ENCODE data around the gene NEURL3. TPM values are rescaled to one million over a fixed set of nuclear protein-coding genes. Genes with fewer than 3 reads are reported as not detected.
"Not testable (repeated sequence)": the region's sequence is repeated elsewhere in the genome, so short reads cannot be mapped to it uniquely, and the experiment has no call there.

Gene NEURL3
- total RNA-seq (2022) (3.1 and 4.2 TPM in 2 replicates), Bru-seq, nascent RNA (percentile 37 among the genes with signal in this experiment), BruChase-seq, experiment 1, labeled RNA remaining after a 2-hour chase (percentile 32 among the genes with signal in this experiment), BruChase-seq, experiment 2, labeled RNA remaining after a 6-hour chase (percentile 33 among the genes with signal in this experiment)
- long read RNA-seq, partial matches to known transcripts: 1 of 2 reads
- long read RNA-seq, other reads (novel, unspliced or antisense): 1 of 2 reads

GRCh38 chr2:96505231-96505889, at the start of gene NEURL3:
NEURL3 (minus strand) TSS chr2:96505357; CDS start chr2:96505286, 71 bp downstream.
- no peaks in the 10 kb centered on the region for H3K27me3 Mint-ChIP-seq (ENCODE audit: insufficient read depth, unreplicated experiment)
- H3K9me3 ChIP-seq: no peaks in the 10 kb centered on the region
- DNase-seq: peak; percentile 83 to 89
- ChIA-PET POLR2A (no interaction called here), CTCF (interaction anchor here (0.8 to 2.3 kb wide), 2 partner anchors 98 to 169 kb away, joined by 3 to 9 read pairs; partner anchors contain the start of gene NCAPH)
- no TSS peak for BruUV-seq (replicated peaks)
- TF ChIP-seq CTCF (IDR thresholded peaks at IDR 0.05; ENCODE audit: insufficient read depth in 1 of 2, low read depth in 1 of 2, low read length in 1 of 2, severe bottlenecking in 1 of 2, unreplicated experiment in 1 of 2): no peak
- H3K4me3 Mint-ChIP-seq (ENCODE audit: unreplicated experiment): peak within 1 kb of the TSS; percentile 65
- intact Hi-C loops (cut with micrococcal nuclease; ENCODE audit: unreplicated experiment): loop anchor here (1.0 to 5.0 kb wide), 3 partner anchors 56 to 238 kb away; partner anchors contain the start of genes CIAO1 and TMEM127
- H3K4me1 ChIP-seq: peaks cover 45% of the 10 kb centered on the region
- no peaks in the 10 kb centered on the region for H3K27me3 ChIP-seq (replicated peaks; ENCODE audit: control insufficient read depth, insufficient read depth, low read length)
- H3K27ac Mint-ChIP-seq (ENCODE audit: unreplicated experiment): peak within 1 kb of the TSS; percentile 91
- H3K4me3 ChIP-seq (ENCODE audit: low read depth, low read length): peak within 1 kb of the TSS; percentile 10
- H3K36me3 Mint-ChIP-seq (ENCODE audit: insufficient read depth, unreplicated experiment): peaks cover 18% of the 10 kb centered on the region
- no peaks in the 10 kb centered on the region for H3K9me3 Mint-ChIP-seq (ENCODE audit: unreplicated experiment)
- peaks cover 27% of the 10 kb centered on the region for H3K4me1 Mint-ChIP-seq (ENCODE audit: low read depth, unreplicated experiment)
- H3K36me3 ChIP-seq (ENCODE audit: control insufficient read depth, insufficient read depth, low read length): no peaks in the 10 kb centered on the region

DNA sequence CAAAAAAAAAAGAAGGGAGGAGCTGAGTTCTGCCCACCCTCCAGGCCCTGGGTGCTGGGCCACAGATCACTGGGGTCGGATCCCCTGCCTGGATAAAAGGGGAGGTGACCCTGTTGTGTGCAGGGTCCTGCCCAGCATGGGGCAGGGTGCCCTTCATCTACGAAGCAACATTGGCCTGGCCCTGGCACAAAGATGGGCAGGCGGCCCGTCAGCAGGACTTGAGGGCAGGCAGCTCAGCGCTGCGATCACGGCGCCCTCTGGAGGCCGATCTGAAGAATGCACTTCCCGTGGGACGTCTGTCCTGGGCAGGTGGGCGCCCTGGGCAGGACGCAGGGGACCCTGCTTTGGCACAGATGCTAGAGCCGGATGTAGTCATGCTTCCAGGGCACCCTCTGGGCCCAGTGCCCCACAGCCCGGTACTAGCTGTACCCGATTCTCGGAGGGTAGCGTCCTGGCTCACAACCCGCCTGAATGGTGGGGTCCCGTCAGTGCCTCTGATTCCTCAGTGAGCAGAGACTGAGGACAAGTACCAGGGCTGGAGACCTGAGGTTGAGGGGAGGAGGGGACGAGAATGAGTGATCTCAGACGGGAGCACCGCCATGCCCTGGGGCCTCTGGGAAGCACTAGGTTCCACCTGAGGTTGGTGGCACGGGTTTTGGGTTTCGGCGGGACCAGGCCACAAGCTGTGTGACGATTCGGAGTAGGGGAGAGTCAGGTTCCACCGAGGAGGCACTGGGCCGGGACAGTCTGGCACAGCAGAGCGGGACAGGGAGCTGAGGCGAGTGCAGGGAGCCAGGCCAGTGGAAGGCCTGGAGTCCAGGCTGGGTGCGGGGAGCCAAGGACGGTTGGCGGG, 49.4 kb upstream of the NEURL3 start:
- peak; percentile 46 to 64 for DNase-seq
- Histone ChIP-seq H3K4me3 (ENCODE audit: low read depth, low read length) (no peak overlapping the region), H3K27me3 (replicated peaks; ENCODE audit: control insufficient read depth, insufficient read depth, low read length) (no peaks in the 10 kb centered on the region), H3K4me1 (peaks cover 18% of the 10 kb centered on the region), H3K9me3 (peaks cover 7% of the 10 kb centered on the region), H3K36me3 (ENCODE audit: control insufficient read depth, insufficient read depth, low read length) (no peaks in the 10 kb centered on the region)
- H3K9me3 Mint-ChIP-seq (ENCODE audit: unreplicated experiment): peaks cover 9% of the 10 kb centered on the region
- H3K36me3 Mint-ChIP-seq (ENCODE audit: insufficient read depth, unreplicated experiment): peaks cover 17% of the 10 kb centered on the region
- H3K27ac Mint-ChIP-seq (ENCODE audit: unreplicated experiment): peak overlapping the region; percentile 48
- ChIA-PET POLR2A (no interaction called here), CTCF (interaction anchor here (0.6 to 1.2 kb wide), 14 partner anchors 10 to 346 kb away, joined by 3 to 8 read pairs (median 3); partner anchors contain the start of genes ANKRD39, ARID5A and STARD7)
- peaks cover 16% of the 10 kb centered on the region for H3K4me1 Mint-ChIP-seq (ENCODE audit: low read depth, unreplicated experiment)
- no peaks in the 10 kb centered on the region for H3K27me3 Mint-ChIP-seq (ENCODE audit: insufficient read depth, unreplicated experiment)
- intact Hi-C loops (cut with micrococcal nuclease; ENCODE audit: unreplicated experiment): no loop called here
- peak; percentile 79 to 88 for TF ChIP-seq CTCF (IDR thresholded peaks at IDR 0.05; ENCODE audit: insufficient read depth in 1 of 2, low read depth in 1 of 2, low read length in 1 of 2, severe bottlenecking in 1 of 2, unreplicated experiment in 1 of 2)
- peak overlapping the region; percentile 29 for H3K4me3 Mint-ChIP-seq (ENCODE audit: unreplicated experiment)
- no TSS peak for BruUV-seq (replicated peaks)

GRCh38 chr2:96553957-96554292, 48.8 kb upstream of the NEURL3 start:
- peaks cover 18% of the 10 kb centered on the region for H3K4me1 ChIP-seq
- H3K27me3 Mint-ChIP-seq (ENCODE audit: insufficient read depth, unreplicated experiment); H3K36me3 ChIP-seq (ENCODE audit: control insufficient read depth, insufficient read depth, low read length); H3K9me3 Mint-ChIP-seq (ENCODE audit: unreplicated experiment); H3K27me3 ChIP-seq (replicated peaks; ENCODE audit: control insufficient read depth, insufficient read depth, low read length); intact Hi-C loops (cut with micrococcal nuclease; ENCODE audit: unreplicated experiment); BruUV-seq (replicated peaks); POLR2A ChIA-PET; H3K27ac Mint-ChIP-seq (ENCODE audit: unreplicated experiment); H3K9me3 ChIP-seq; H3K4me3 ChIP-seq (ENCODE audit: low read depth, low read length); H3K4me3 Mint-ChIP-seq (ENCODE audit: unreplicated experiment); DNase-seq: not testable (repeated sequence)
- CTCF ChIA-PET: interaction anchor here (0.6 to 1.2 kb wide), 13 partner anchors 9 to 345 kb away, joined by 3 to 8 read pairs (median 3); partner anchors contain the start of genes ANKRD39, ARID5A and STARD7
- H3K36me3 Mint-ChIP-seq (ENCODE audit: insufficient read depth, unreplicated experiment): peaks cover 17% of the 10 kb centered on the region
- H3K4me1 Mint-ChIP-seq (ENCODE audit: low read depth, unreplicated experiment): peaks cover 16% of the 10 kb centered on the region
